ENCODE data around the gene AUTS2.
A peak's percentile ranks its signal among the peaks of the same experiment; 100 is the strongest.

The AUTS2 gene

DNA sequence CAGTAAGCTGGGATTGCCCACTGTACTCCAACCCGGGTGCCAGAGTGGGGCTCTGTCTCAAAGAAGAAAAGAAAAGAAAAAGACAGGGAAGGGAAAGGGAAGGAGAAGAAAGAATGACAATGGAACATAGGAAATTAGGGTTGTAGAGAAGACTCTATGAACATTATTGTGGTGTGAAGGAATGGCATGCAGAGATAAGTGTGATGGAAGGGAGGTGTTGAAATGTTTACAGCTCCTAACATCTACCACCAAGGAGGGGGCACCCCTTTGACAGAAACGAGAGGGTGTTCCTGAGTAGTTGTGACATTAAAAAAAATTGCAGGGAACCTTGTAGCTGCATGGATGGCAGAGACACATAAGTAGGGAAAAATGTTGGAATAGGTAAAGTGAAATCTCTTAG is 27.5 kb downstream of the AUTS2 start:
- no peak for DNase-seq

DNA sequence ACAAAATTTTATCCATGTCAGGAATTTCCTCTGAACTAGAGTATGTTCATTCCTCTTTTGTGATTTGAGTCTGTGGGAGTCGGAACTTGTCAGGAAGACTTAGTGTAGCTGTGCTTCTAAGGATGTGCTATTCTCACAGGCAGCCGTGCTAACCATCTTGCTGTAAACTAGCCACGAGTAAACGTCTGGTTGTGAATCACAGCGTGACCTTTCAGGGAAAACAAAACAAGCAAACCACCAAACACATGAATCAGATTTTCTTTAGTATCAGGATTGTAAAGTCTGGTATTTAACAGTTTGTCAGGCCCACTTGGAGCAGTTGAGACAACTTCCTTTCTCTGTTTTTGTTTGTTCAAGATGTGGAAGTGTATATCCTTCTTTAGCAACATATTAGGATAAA is 32.0 kb downstream of the AUTS2 start:
- peak; percentile 73 for DNase-seq

DNA sequence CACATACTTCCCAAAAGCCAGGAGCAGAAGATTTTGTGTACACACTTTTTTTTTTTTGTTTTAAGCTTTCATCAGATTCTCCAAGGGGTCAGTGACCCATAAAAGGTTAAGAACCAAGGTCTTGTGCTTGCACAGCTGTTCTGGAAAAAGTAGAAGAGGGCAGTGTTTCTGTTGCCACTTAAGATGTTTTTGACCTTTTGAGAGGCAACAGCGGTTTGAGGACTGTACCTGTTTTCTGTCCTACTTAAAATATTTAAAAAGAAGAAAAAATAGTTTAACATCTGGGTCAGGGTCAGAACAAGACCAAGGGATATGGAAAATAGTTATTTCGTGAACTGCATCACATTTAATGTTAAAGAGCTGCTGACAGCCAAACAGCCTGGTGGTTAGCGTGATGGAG is 32.9 kb downstream of the AUTS2 start:
- no peak for DNase-seq

DNA sequence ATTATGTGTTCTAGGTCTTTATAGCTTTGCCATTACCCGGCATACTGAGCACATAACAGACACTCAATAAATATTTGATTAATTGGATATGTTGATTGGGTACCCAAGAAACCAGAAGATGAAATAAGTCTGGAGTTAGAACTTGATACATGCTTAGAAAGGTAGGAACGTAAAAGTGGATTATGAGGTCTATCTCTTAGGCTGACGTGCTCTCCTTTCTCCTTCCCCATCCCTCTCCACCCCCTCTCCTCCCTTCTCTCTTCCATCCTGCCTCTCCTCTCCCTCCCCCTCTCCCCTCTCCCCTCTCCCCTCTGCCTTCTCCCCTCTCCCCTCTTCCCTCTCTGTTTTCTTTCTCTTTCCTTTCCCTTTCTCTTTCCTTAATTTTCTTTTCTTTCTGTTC is 34.0 kb downstream of the AUTS2 start:
- DNase-seq: no peak

DNA sequence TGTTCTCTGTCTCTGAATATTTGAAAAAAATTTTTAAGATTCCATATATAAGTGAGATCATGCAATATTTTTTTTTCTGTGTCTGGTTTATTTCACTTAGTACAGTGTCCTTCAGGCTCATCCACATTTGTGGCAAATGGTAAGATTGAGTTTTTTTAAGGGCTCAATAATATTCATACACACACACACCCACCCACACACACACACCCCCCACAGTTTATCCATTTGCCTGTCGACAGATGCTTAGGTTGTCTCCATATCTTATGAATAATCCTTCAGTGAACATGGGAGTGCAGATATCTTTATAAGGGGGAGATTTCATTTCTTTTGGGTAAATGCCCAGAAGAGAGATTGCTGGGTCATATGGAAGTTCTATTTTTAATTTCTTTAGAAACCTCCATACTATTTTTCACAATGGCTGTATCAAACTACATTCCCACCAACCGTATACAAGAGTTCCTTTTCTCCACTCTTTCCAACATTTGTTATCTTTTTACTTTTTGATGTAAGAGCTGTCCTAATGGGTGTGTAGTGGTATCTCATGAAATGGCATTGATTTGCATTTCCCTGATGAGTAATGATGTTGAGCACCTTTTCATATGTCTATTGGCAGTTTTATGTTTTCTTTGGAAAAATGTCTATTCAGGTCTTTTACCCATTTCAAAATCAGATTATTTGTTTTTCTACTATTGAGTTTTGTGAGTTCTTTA is 35.0 kb downstream of the AUTS2 start:
- no peak for DNase-seq

- no peak for DNase-seq
Observed at GRCh38 chr7:69635555-69636185, 37.4 kb downstream of the AUTS2 start.

- DNase-seq: no peak
Observed at GRCh38 chr7:69638674-69639073, 40.4 kb downstream of the AUTS2 start.

DNA sequence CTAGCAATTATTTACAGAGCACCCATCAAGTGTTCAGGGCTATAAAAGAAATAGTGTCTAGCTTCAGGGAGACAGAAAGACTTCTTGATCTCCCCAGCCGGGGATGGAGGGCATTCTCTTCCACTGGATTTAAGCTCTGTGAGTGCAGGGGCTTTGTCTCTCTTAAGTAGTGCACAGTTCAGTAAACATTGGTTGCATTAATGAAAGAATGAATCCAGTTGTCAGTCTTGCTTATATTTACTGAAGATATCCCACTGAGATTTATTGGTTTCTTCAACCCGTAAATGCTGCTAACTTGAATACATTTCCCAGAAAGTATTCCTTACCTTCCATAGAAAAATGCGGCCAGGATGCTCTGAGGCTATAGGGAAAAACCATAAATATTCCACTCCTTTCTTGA is 41.9 kb downstream of the AUTS2 start:
- DNase-seq: no peak

- DNase-seq: no peak
Observed at GRCh38 chr7:69640925-69641594, 42.8 kb downstream of the AUTS2 start.

GRCh38 chr7:69643265-69643664 is 45.0 kb downstream of the AUTS2 start:
- no peak for DNase-seq

GRCh38 chr7:69643708-69644445 is 45.6 kb downstream of the AUTS2 start:
- no peak for DNase-seq

DNA sequence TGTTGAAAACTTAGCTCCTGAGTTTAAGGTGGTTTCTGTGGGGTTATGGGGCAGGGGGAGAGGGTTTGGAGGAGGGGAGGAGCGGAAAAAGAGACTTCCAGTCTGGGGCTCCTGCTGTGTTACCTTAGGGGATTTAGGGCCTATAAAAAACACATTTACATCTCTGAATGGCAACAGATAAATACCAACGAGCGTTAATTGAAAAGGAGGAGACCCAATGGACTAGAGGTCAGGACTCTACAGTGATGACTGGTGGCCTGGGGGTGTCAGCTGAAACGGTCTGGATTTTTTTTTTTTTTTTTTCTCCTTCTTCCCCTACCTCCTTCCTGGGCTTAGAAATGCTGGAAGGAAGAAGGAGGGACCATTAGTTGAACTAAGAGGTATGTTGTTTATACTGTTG is 47.4 kb downstream of the AUTS2 start:
- no peak for DNase-seq

DNA sequence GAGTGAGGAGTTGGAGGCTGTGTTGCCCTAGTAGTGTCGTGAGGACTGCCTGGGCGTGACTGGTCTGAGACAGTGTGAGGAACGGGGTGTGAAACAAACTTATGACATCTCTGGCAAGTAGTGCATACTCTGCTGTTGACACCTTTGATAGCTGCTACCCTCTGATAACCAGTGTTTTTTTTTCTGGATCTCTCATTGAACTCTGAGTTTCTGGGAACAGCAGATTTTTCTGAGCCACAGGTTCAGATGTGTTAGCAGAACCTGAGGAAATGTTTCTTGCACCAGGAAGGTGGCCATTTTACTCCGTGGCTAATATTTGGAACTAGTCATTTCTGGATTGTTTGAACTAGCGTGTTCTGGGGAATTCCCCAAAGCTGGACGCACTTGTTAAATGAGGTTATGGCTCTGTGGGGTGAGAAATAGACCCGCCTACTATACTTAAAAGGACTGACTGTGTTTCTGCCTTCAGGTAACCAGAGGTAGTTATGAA is 52.9 kb downstream of the AUTS2 start:
- DNase-seq: no peak

DNA sequence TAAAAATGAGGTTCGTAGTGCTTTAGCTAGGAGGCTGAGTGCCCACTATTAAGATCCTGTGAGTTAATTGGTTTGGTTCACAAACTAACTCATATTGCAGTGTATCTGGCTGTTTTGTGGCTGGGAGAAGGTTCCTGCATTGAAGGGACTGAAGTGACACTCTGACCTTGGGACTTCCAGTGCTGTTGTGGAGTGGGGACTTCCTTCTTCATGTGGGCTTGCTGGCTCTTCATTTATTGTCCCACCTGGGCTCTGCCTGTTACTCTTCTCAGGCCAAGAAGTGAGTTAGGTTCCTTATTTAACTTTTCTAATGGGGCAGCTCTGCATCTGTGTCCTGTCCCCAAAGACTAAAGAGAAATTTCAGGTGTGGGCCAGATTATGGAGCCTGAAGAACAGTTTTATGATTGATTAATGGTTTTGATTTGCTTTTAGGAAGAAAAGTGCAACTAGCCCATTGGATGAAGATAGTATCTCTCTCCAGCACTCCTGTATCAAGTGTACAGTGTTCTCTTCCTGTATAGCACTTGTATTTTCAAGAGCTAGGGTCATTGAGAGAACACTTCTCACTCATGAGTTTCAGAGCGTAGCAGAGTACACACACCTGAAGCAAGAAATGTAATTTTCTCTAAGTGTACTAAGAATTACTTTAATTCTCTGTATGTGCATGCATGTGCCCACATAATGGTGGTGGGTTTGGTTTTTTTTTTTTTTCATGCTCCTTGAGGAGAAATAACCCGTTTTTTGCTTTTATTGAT is 54.8 kb downstream of the AUTS2 start:
- DNase-seq: no peak

DNA sequence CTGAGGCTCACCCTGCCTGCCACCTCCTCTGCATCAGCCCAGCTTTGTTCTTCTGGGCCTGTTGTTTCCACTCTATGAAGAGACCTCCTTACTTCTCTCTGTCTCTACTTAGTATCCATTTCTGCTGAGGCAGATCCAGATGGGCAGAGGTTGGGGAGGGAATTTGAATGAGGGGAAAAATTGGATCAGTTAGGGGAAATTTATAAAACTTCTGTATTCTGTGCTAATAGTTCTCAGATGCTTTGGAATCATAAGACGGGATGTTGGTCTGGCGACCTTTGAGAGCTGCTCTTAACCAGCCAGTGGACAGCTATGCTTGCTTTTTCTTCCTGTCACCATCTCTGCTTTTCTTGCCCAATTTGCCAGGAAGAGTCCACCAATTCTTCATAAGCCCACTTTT is 55.5 kb downstream of the AUTS2 start:
- DNase-seq: no peak

GRCh38 chr7:69654381-69654780 is 56.1 kb downstream of the AUTS2 start:
- DNase-seq: no peak

DNA sequence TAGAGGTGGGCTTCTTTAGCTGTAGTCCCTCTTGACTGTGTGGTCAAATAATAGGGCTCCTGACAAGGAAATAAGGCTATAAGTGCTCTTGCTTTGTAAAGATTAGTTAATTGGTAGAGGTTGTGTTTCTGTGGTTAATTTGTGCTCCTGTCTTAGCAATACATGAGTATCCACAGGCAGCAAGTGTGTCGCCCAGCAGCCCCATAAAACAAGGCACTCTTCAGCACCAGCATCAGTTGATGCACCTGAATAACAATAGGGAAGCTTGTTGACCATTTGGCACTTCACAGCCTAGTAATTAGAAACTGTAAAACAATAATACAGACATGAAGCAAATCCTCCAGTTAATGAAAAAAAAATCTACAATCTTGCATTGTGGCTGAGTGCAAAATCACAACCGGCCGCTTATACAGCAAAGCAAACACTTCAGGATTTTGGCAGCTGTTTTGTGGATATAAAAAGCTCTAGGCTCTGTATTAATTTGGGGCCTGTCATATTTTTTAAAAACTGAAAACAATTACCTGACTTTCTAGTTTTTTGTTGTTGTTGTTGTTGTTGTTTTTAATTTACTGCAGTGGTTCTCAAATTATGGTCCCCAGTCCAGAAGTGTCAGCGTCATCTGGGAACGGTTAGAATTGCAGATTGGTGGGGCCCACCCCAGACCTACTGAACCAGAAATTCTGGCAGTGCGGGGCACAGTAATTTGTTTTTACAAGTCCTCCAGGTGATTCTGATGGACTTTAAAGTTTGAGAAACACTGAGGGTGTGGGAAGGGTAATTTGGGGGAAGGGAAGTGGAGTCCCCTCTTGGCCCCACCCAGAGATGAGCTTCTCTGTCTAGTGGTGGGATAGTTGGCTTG is 56.8 kb downstream of the AUTS2 start:
- no peak for DNase-seq

DNA sequence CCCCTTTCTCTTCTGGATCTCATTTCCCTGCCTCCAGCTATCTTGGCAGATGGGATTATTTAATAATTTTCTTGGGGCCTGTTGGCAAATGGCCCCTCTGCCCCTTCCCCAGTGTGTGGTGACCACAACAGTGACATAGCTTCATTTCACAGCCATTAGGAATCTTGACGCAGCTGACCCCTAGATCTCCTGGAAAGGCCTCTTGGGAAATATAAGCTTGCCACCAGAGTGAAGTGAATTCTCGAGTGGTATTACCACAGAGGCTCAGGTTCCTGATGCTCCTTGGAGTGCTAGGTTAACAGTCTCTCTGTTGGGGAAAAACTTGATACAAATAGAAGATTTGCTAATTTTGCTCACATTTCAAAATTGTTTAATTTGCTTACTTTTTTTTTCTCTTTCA is 57.8 kb downstream of the AUTS2 start:
- DNase-seq: no peak

DNA sequence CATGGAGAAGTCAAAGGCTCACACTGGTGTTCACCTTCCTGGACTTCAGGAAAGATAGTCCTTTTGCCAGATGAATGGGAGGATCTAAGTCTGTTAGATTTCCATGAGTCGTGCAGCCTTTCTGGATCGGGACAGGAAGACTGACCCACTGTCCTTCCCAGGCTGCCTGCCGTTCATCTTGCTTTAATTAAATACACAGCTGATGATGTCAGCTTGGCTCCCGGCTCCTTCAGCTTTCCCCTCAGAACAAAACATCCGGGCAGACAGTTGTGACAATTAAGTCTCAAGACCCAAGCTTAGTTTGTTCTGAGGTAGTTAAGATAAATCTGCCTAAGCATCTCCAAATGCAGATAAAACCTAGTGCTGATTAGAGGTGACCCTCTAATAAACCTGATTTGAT is 58.6 kb downstream of the AUTS2 start:
- peak; percentile 63 for DNase-seq

DNA sequence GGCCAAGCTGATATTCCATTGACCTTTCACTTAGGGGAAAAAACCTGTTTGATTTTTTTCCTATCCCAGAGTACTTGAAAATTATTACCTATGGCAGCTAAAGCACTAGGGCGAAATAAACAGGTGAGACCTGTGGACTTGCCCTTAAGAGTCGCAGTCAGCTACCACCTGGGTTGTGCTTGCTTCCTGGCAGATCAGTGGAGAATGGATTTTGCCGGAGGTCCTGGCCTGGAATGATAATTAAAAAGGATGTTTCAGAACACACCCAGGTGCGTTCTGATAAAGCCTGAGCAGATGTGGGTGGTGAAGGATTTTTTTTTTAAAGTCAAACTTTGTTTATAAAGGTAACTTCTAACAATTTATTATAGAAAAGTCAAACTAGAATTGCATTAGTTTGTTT is 59.1 kb downstream of the AUTS2 start:
- DNase-seq: no peak

DNA sequence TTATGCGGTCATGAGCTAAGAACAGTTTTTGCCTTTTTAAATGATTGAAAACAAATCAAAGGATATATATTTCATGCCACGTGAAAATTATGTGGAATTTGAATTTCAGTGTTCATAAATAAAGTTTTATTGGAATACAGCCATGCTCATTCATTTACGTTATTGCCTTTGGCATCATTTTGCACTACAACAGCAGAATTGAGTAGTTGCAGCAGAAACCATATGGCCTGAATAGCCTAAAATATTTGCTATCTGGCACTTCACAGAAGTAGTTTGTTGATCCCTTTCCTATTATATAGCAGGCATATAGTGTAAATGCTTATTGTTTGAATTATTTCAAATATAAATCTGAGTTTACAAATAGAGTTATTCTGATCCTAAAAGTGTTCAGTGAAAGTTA is 59.7 kb downstream of the AUTS2 start:
- no peak for DNase-seq

- no peak for DNase-seq
Observed at GRCh38 chr7:69659983-69660382, 61.7 kb downstream of the AUTS2 start.

Measured in amniotic stem cell (primary cell).